K562 (cell line): ENCODE data around the gene RCBTB1. TPM values are rescaled to one million over a fixed set of nuclear protein-coding genes. Genes with fewer than 3 reads are reported as not detected.
"Not testable (repeated sequence)": the region's sequence is repeated elsewhere in the genome, so short reads cannot be mapped to it uniquely, and the experiment has no call there.

Experiments used
- ATAC-seq: fragments of 200-7000 bp; cut with Tn5 transposase; 3 replicates; pipeline ENCODE4 v1.9.1; 2020; ENCODE audit warnings: moderate library complexity
- BruUV-seq: library from RNA; stranded (reverse); fragments of 400-500 nt; replicated peaks from 2 replicates; lab custom pipeline; 2021; lab: Mats Ljungman, UMichigan
- CTCF ChIA-PET: fragments of 300-600 bp; formaldehyde crosslinking; extraction: SDS; loops from one replicate; lab custom pipeline; 2021; ENCODE audit warnings: low intra/inter-chr PET ratio; lab: Yijun Ruan, JAX
- POLR2A ChIA-PET: fragments of 300-600, 350-650 bp; sonication (Branson Sonifier 250); formaldehyde crosslinking; extraction: SDS; loops from one replicate; lab custom pipeline; 2021; ENCODE audit warnings: antibody characterized with exemption, inconsistent platforms; lab: Yijun Ruan, JAX
- DNase-seq, 4 experiments: peaks; one replicate each; pipeline versions ENCODE4 v3.0.0 to v3.0.0-alpha.2; 2011 to 2018; ENCODE audit warnings: low spot score in 3 of 4, mixed read lengths in 3 of 4; ENCODE audit errors: extremely low read depth in 1 of 4
- FAIRE-seq: peaks from 2 replicates; lab custom pipeline; 2011; peaks lifted over from hg19 to GRCh38; lab: Jason Lieb, UNC
- H2AFZ ChIP-seq: 2 replicates; pipeline ENCODE4 v1.6.0; 2011; ENCODE audit warnings: low read depth, low read length, control low read depth, inconsistent platforms
- H3K27ac ChIP-seq: fragments of 200-600 bp; 3 replicates; pipeline ENCODE4 v1.8.0; 2011; ENCODE audit warnings: low read depth, mild to moderate bottlenecking, control low read depth, inconsistent platforms, low read length, moderate library complexity, mixed read lengths; ENCODE audit errors: extremely low read depth
- H3K27me3 ChIP-seq, 2 experiments: fragments of 300-600 bp in 1 of 2; 2 replicates in 1 of 2; 3 replicates in 1 of 2; pipeline versions ENCODE4 v1.6.0 to v1.8.0; 2011; ENCODE audit warnings: inconsistent platforms in 2 of 2, low read length in 2 of 2, mild to moderate bottlenecking in 1 of 2, mixed read lengths in 1 of 2, moderate library complexity in 1 of 2; ENCODE audit not compliant: control insufficient read depth in 2 of 2, insufficient read depth in 2 of 2
- H3K36me3 ChIP-seq: fragments of 300-600 bp; 3 replicates; pipeline ENCODE4 v1.8.0; 2011; ENCODE audit warnings: mild to moderate bottlenecking, low read length, inconsistent platforms; ENCODE audit not compliant: control insufficient read depth, insufficient read depth
- H3K4me1 ChIP-seq, 2 experiments: fragments of 200-600 bp in 1 of 2; replicated peaks in 1 of 2; 2 replicates in 1 of 2; 3 replicates in 1 of 2; pipeline versions ENCODE4 v1.5.1 to v1.8.0; 2011; ENCODE audit warnings: inconsistent platforms in 2 of 2, low read length in 2 of 2, mild to moderate bottlenecking in 1 of 2, mixed read lengths in 1 of 2, moderate library complexity in 1 of 2; ENCODE audit not compliant: control insufficient read depth in 2 of 2, insufficient read depth in 2 of 2
- H3K4me2 ChIP-seq: 2 replicates; pipeline ENCODE4 v1.6.1; 2011; ENCODE audit warnings: low read length, control low read depth, inconsistent platforms, mixed read lengths; ENCODE audit not compliant: insufficient read depth
- H3K4me3 ChIP-seq: fragments of 200-600 bp; sonication (generic), shearing (Covaris generic); 2 replicates; pipeline ENCODE4 v1.5.1; 2016; ENCODE audit warnings: control low read depth, inconsistent platforms
- H3K79me2 ChIP-seq: fragments of 200-600 bp; 3 replicates; pipeline ENCODE4 v1.8.0; 2011; ENCODE audit warnings: low read length, inconsistent platforms; ENCODE audit not compliant: control insufficient read depth, insufficient read depth
- H3K9ac ChIP-seq, 2 experiments: 2 replicates each; pipeline versions ENCODE4 v1.6.0 to v1.6.1; 2011; ENCODE audit warnings: low read depth in 2 of 2, low read length in 2 of 2, control low read depth in 1 of 2, inconsistent platforms in 1 of 2, mild to moderate bottlenecking in 1 of 2, mixed read lengths in 1 of 2; ENCODE audit not compliant: insufficient read depth in 1 of 2
- H3K9me1 ChIP-seq: one replicate; pipeline ENCODE4 v1.6.0; 2011; ENCODE audit warnings: inconsistent platforms, mild to moderate bottlenecking, low read length, moderate library complexity; ENCODE audit not compliant: control insufficient read depth, insufficient read depth
- H3K9me3 ChIP-seq: replicated peaks from 2 replicates; pipeline ENCODE4 v1.5.1; 2011; ENCODE audit warnings: low read depth, low read length, inconsistent platforms; ENCODE audit not compliant: control insufficient read depth, insufficient read depth
- H4K20me1 ChIP-seq: replicated peaks from 2 replicates; pipeline ENCODE4 v1.6.1; 2011; ENCODE audit warnings: low read length, inconsistent platforms, mixed read lengths; ENCODE audit not compliant: control insufficient read depth, insufficient read depth
- ATF1 ChIP-seq, 2 experiments: fragments of 450-650 bp in 1 of 2; IDR thresholded peaks; 2 replicates each; pipeline ENCODE4 v1.6.1; 2016; ENCODE audit warnings: missing compliant biosample characterization in 1 of 2, missing genetic modification characterization in 1 of 2
- E2F8 ChIP-seq: fragments of 450-650 bp; IDR thresholded peaks from 2 replicates; pipeline ENCODE4 v1.7.1; 2018; ENCODE audit warnings: mild to moderate bottlenecking, low read depth; ENCODE audit not compliant: partially characterized antibody
- MYBL2 ChIP-seq, 2 experiments: fragments of 450-650 bp in 1 of 2; sonication (generic) in 1 of 2; formaldehyde crosslinking in 1 of 2; IDR thresholded peaks; 2 replicates each; pipeline versions ENCODE4 v1.6.1 to v1.8.1; 2017 to 2022; ENCODE audit warnings: borderline replicate concordance in 1 of 2, inconsistent platforms in 1 of 2, low read depth in 1 of 2, mild to moderate bottlenecking in 1 of 2, missing genetic modification reagents in 1 of 2, moderate library complexity in 1 of 2
- RCOR1 ChIP-seq, 2 experiments: IDR thresholded peaks; 2 replicates each; pipeline ENCODE4 v1.6.1; 2012; ENCODE audit warnings: low read depth in 2 of 2, low read length in 2 of 2, borderline replicate concordance in 1 of 2, improper control_type of control experiment in 1 of 2
- SMARCA4 ChIP-seq: fragments of 450-650 bp; IDR thresholded peaks from 2 replicates; pipeline ENCODE4 v1.6.1; 2016
- SMARCA5 ChIP-seq: fragments of 450-650 bp; IDR thresholded peaks from 2 replicates; pipeline ENCODE4 v1.6.1; 2016
- ZNF717 ChIP-seq: fragments of 250-450 bp; sonication (Bioruptor Pico); IDR thresholded peaks from 2 replicates; pipeline ENCODE4 v1.5.0; 2021
- ZZZ3 ChIP-seq: fragments of 450-650 bp; IDR thresholded peaks from 2 replicates; pipeline ENCODE4 v1.6.1; 2016; ENCODE audit warnings: antibody characterized with exemption, mild to moderate bottlenecking, moderate library complexity
- WGBS: fragments of 100-300 bp; shearing (Covaris generic); methylation state at CpG from one replicate; pipeline ENCODE4 v1.1.6; 2016; ENCODE audit warnings: low coverage, mixed read lengths; ENCODE audit not compliant: insufficient coverage; ENCODE audit errors: missing lambda C conversion rate; 5-methylcytosine and 5-hydroxymethylcytosine counted together
- in situ Hi-C: fragments of 300-500 bp; cut with MboI; formaldehyde crosslinking; loops from 4 replicates; pipeline ENCODE4 v1.15.0; 2018; ENCODE audit warnings: inconsistent platforms, mixed read lengths
- intact Hi-C: fragments of 100-400 bp; cut with micrococcal nuclease; formaldehyde crosslinking; loops from 2 replicates; pipeline ENCODE4 v1.14.2; 2022
- polyA plus RNA-seq, 8 experiments: library from polyadenylated mRNA; depleted of rRNA in 4 of 8; stranded (reverse) in 5 of 8; unstranded in 3 of 8; fragments of >200 nt; fragmentation: Nextera tagmentation in 2 of 8; fragmentation: Illumina TruSeq in 1 of 8; extraction: Ambion mirVana in 2 of 8; extraction: Trizol in 1 of 8; gene quantifications; 2 replicates each; pipeline versions ENCODE4 v1.2.1 to v1.2.3, GENCODE V29; 2011 to 2014; ENCODE audit warnings: inconsistent platforms in 1 of 8, missing spikeins in 1 of 8
- total RNA-seq, 7 experiments: library from RNA; depleted of rRNA in 6 of 7; stranded (reverse); fragments of >200 nt in 6 of 7; fragmentation: Illumina TruSeq in 2 of 7; extraction: Trizol in 2 of 7; gene quantifications; 2 replicates each; pipeline versions ENCODE4 v1.2.1 to v1.2.3, GENCODE V29; 2011 to 2021; ENCODE audit warnings: low replicate concordance in 1 of 7
- TF ChIP-seq, protein P1 (sequence below), 3 experiments: IDR thresholded peaks in 2 of 3; conservative IDR thresholded peaks in 1 of 3; 2 replicates each; pipeline ENCODE4 v1.5.1; 2011 to 2012; ENCODE audit warnings: low read length in 3 of 3, mild to moderate bottlenecking in 3 of 3, control low read depth in 2 of 3, improper control_type of control experiment in 1 of 3, inconsistent platforms in 1 of 3, low read depth in 1 of 3, mixed read lengths in 1 of 3, moderate library complexity in 1 of 3; ENCODE audit not compliant: insufficient read depth in 2 of 3

RCBTB1 gene
- total and polyA plus RNA-seq, 9 of the 15 experiments (the other 6 are each of a cell fraction or from before 2014, with no cell fraction given), result 4.0 to 11.3 (median 8.4) TPM

DNA sequence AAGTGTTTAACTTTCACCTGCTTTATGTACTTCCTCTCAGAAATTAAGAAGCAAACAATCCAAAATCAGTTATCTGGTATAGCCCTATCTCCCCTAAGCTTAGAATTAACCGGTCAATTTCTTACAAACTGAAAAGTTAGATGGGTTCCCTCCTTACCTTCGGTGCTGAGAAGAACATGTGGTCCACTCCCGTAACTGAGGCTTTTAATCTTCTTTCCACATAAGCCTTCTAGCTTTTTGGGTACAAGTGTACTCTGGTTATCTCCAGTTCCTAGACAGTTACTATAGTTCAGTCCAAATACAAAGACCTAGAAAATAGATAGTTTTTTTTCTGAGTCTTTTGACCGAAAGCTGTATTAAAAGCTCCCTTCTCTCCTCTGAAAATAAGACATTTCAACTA lies 18.9 kb downstream of the RCBTB1 start:
- H3K36me3 ChIP-seq, result peaks cover 7% of the 10 kb centered on the region; the same call in 2 of the 3 replicates
- no peak overlapping the region for H2AFZ ChIP-seq
- no peak for FAIRE-seq
- no peak for DNase-seq
- H3K79me2 ChIP-seq, result no peaks in the 10 kb centered on the region
- intact Hi-C loops, result no loop called here
- no peak for ATAC-seq
- CTCF ChIA-PET, result no interaction called here
- no peak overlapping the region for H3K4me3 ChIP-seq
- BruUV-seq, result no TSS peak
- no peak for TF ChIP-seq MYBL2 (IDR thresholded peaks at IDR 0.05; ENCODE audit: low read depth)
- no peak for TF ChIP-seq MYBL2 (CRISPR knock-in tag; IDR thresholded peaks at IDR 0.05; ENCODE audit: borderline replicate concordance)
- no peak for TF ChIP-seq E2F8
- TF ChIP-seq SMARCA5, result no peak
- TF ChIP-seq ATF1 (CRISPR knock-in tag; IDR thresholded peaks at IDR 0.05), result no peak
- TF ChIP-seq ATF1 (tag; IDR thresholded peaks at IDR 0.05), result no peak
- TF ChIP-seq, protein P1, sequence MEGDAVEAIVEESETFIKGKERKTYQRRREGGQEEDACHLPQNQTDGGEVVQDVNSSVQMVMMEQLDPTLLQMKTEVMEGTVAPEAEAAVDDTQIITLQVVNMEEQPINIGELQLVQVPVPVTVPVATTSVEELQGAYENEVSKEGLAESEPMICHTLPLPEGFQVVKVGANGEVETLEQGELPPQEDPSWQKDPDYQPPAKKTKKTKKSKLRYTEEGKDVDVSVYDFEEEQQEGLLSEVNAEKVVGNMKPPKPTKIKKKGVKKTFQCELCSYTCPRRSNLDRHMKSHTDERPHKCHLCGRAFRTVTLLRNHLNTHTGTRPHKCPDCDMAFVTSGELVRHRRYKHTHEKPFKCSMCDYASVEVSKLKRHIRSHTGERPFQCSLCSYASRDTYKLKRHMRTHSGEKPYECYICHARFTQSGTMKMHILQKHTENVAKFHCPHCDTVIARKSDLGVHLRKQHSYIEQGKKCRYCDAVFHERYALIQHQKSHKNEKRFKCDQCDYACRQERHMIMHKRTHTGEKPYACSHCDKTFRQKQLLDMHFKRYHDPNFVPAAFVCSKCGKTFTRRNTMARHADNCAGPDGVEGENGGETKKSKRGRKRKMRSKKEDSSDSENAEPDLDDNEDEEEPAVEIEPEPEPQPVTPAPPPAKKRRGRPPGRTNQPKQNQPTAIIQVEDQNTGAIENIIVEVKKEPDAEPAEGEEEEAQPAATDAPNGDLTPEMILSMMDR (IDR thresholded peaks at IDR 0.05 in 2 of 3, conservative IDR thresholded peaks at IDR 0.05 in 1 of 3; ENCODE audit: insufficient read depth in 2 of 3, low read depth in 1 of 3, low read length in 3 of 3), result no peak
- no peak for TF ChIP-seq ZZZ3
- TF ChIP-seq ZNF717 (CRISPR knock-in tag), result no peak
- TF ChIP-seq RCOR1 (IDR thresholded peaks at IDR 0.05; ENCODE audit: borderline replicate concordance in 1 of 2, low read depth in 2 of 2, low read length in 2 of 2), result no peak
- TF ChIP-seq SMARCA4, result no peak
- peaks cover 0 to 2% of the 10 kb centered on the region in 2 experiments; a peak in 2 of 5 replicates for H3K4me1 ChIP-seq
- 100% methylated on average over 3 of the region's 4 CpGs for WGBS
- no peaks in the 10 kb centered on the region for H3K9me3 ChIP-seq
- no peaks in the 10 kb centered on the region for H3K27me3 ChIP-seq
- POLR2A ChIA-PET, result no interaction called here
- H3K9me1 ChIP-seq, result no peaks in the 10 kb centered on the region
- H3K9ac ChIP-seq, result no peak overlapping the region
- H4K20me1 ChIP-seq, result no peaks in the 10 kb centered on the region
- no peak overlapping the region for H3K27ac ChIP-seq
- no peak overlapping the region for H3K4me2 ChIP-seq
- in situ Hi-C loops, result no loop called here

DNA sequence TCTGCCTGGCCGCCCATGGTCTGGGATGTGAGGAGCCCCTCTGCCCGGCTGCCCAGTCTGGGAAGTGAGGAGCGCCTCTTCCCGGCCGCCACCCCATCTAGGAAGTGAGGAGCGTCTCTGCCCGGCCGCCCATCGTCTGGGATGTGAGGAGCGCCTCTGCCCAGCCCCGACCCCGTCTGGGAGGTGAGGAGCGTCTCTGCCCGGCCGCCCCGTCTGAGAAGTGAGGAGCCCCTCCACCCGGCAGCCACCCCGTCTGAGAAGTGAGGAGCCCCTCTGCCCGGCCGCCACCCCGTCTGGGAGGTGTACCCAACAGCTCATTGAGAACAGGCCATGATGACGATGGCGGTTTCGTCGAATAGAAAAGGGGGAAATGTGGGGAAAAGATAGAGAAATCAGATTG lies 19.9 kb downstream of the RCBTB1 start:
- POLR2A ChIA-PET, result interaction anchor here (0.5 kb wide), 1 partner anchor 103 kb away, joined by 3 read pairs; no protein-coding TSS in a partner anchor
- H3K9me1 ChIP-seq, H3K4me2 ChIP-seq, in situ Hi-C loops, H3K4me1 ChIP-seq, FAIRE-seq, ATAC-seq, intact Hi-C loops, H3K9ac ChIP-seq, H3K27me3 ChIP-seq, CTCF ChIA-PET, H4K20me1 ChIP-seq, BruUV-seq, H3K4me3 ChIP-seq, H3K79me2 ChIP-seq, H3K9me3 ChIP-seq, DNase-seq, H3K27ac ChIP-seq, H2AFZ ChIP-seq: not testable (repeated sequence)
- H3K36me3 ChIP-seq, result peaks cover 11% of the 10 kb centered on the region; the same call in 2 of the 3 replicates
- WGBS, result no CpG with 5 or more reads among the region's 25 CpGs
